DOHH2 (cell line): ENCODE measurements around the gene WNK4.

Experiments
- H3F3A ChIP-seq: fragments of 200-600 bp; sonication (generic), shearing (Covaris generic); 2 replicates; pipeline ENCODE4 v1.6.0; 2016; ENCODE audit warnings: antibody characterized with exemption, mild to moderate bottlenecking; ENCODE audit not compliant: control insufficient read depth, insufficient read depth
- H3K27ac ChIP-seq: fragments of 200-600 bp; sonication (generic); 2 replicates; pipeline ENCODE4 v1.5.1; 2014; ENCODE audit warnings: low read depth, mild to moderate bottlenecking, low read length, moderate library complexity
- H3K27me3 ChIP-seq: fragments of 200-600 bp; sonication (generic); 2 replicates; pipeline ENCODE4 v1.6.1; 2014; ENCODE audit warnings: mild to moderate bottlenecking, low read length, mixed read lengths; ENCODE audit not compliant: control insufficient read depth
- H3K36me3 ChIP-seq: fragments of 200-600 bp; sonication (generic); 2 replicates; pipeline ENCODE4 v1.6.1; 2014; ENCODE audit warnings: mild to moderate bottlenecking, low read length, moderate library complexity, mixed read lengths; ENCODE audit not compliant: control insufficient read depth
- H3K4me1 ChIP-seq: fragments of 200-600 bp; sonication (generic); 2 replicates; pipeline ENCODE4 v1.6.1; 2014; ENCODE audit warnings: mild to moderate bottlenecking, low read length, mixed read lengths; ENCODE audit not compliant: control insufficient read depth
- H3K4me2 ChIP-seq: fragments of 200-600 bp; sonication (generic); 2 replicates; pipeline ENCODE4 v1.6.0; 2014; ENCODE audit warnings: mild to moderate bottlenecking, low read length, moderate library complexity
- H3K4me3 ChIP-seq: fragments of 200-600 bp; sonication (generic); 2 replicates; pipeline ENCODE4 v1.5.1; 2014; ENCODE audit warnings: mild to moderate bottlenecking, low read length, mixed read lengths
- H3K79me2 ChIP-seq: fragments of 200-600 bp; sonication (generic); 2 replicates; pipeline ENCODE4 v1.6.1; 2014; ENCODE audit warnings: mild to moderate bottlenecking, low read length, mixed read lengths; ENCODE audit not compliant: control insufficient read depth
- H3K9me2 ChIP-seq: fragments of 200-600 bp; sonication (generic); replicated peaks from 2 replicates; pipeline ENCODE4 v1.6.1; 2014; ENCODE audit warnings: mild to moderate bottlenecking, low read length, mixed read lengths; ENCODE audit not compliant: control insufficient read depth
- H3K9me3 ChIP-seq: fragments of 200-600 bp; sonication (generic); 2 replicates; pipeline ENCODE4 v1.6.1; 2014; ENCODE audit warnings: antibody characterized with exemption, low read length, mixed read lengths; ENCODE audit not compliant: control insufficient read depth, insufficient read depth
- H4K20me1 ChIP-seq: fragments of 200-600 bp; sonication (generic); 2 replicates; pipeline ENCODE4 v1.6.0; 2014; ENCODE audit warnings: low read depth, mild to moderate bottlenecking, antibody characterized with exemption, low read length, moderate library complexity; ENCODE audit not compliant: control insufficient read depth, insufficient read depth
- CTCF ChIP-seq: fragments of 200-600 bp; sonication (generic); IDR thresholded peaks from one replicate; pipeline ENCODE4 v1.5.1; 2014; ENCODE audit warnings: antibody characterized with exemption, mild to moderate bottlenecking, low read depth, low read length; ENCODE audit not compliant: poor library complexity, severe bottlenecking
- EZH2phosphoT487 ChIP-seq: fragments of 200-600 bp; sonication (generic); IDR thresholded peaks from 2 replicates; pipeline ENCODE4 v1.6.1; 2017; ENCODE audit warnings: borderline replicate concordance, mild to moderate bottlenecking, antibody characterized with exemption, low read length, moderate library complexity, mixed read lengths

The WNK4 gene

GRCh38 chr17:42783062-42783790 lies 2.8 kb downstream of the WNK4 start:
- no peak overlapping the region for H3K27ac ChIP-seq
- peaks cover 46% of the 10 kb centered on the region for H3K27me3 ChIP-seq
- no peak overlapping the region for H3K4me2 ChIP-seq

GRCh38 chr17:42783791-42784138 lies 3.4 kb downstream of the WNK4 start:
- no peaks in the 10 kb centered on the region for H3K79me2 ChIP-seq
- H3K4me3 ChIP-seq: no peak overlapping the region
- H3K27ac ChIP-seq: no peak overlapping the region

More at GRCh38 chr17:42783062-42783790, 2.8 kb downstream of the WNK4 start:
- Histone ChIP-seq H3K4me1 (no peaks in the 10 kb centered on the region), H3F3A (no peaks in the 10 kb centered on the region; the same call in 1 of the 2 replicates), H3K4me3 (no peak overlapping the region), H3K9me2 (no peaks in the 10 kb centered on the region), H3K9me3 (no peaks in the 10 kb centered on the region), H3K79me2 (no peaks in the 10 kb centered on the region), H3K36me3 (peaks cover 12% of the 10 kb centered on the region), H4K20me1 (no peaks in the 10 kb centered on the region)
- no peak for TF ChIP-seq CTCF
- TF ChIP-seq EZH2phosphoT487: no peak

GRCh38 chr17:42784409-42784808 lies 4.0 kb downstream of the WNK4 start:
- H3K79me2 ChIP-seq: no peaks in the 10 kb centered on the region
- H4K20me1 ChIP-seq: no peaks in the 10 kb centered on the region
- peaks cover 4% of the 10 kb centered on the region for H3K36me3 ChIP-seq
- no peak overlapping the region for H3K4me2 ChIP-seq
- H3F3A ChIP-seq: no peaks in the 10 kb centered on the region; the same call in 1 of the 2 replicates
- no peak overlapping the region for H3K4me3 ChIP-seq
- peaks cover 46% of the 10 kb centered on the region for H3K27me3 ChIP-seq
- H3K9me3 ChIP-seq: no peaks in the 10 kb centered on the region
- H3K9me2 ChIP-seq: no peaks in the 10 kb centered on the region
- H3K4me1 ChIP-seq: no peaks in the 10 kb centered on the region
- TF ChIP-seq CTCF (no peak), EZH2phosphoT487 (no peak)
- no peak overlapping the region for H3K27ac ChIP-seq

More at GRCh38 chr17:42783791-42784138, 3.4 kb downstream of the WNK4 start:
- Histone ChIP-seq H4K20me1 (no peaks in the 10 kb centered on the region), H3K9me3 (no peaks in the 10 kb centered on the region), H3F3A (no peaks in the 10 kb centered on the region; the same call in 1 of the 2 replicates), H3K36me3 (peaks cover 10% of the 10 kb centered on the region), H3K27me3 (peaks cover 46% of the 10 kb centered on the region), H3K4me1 (no peaks in the 10 kb centered on the region), H3K4me2 (no peak overlapping the region), H3K9me2 (no peaks in the 10 kb centered on the region)
- TF ChIP-seq EZH2phosphoT487: no peak
- no peak for TF ChIP-seq CTCF
